ENCODE data around the gene GNPNAT1. TPM values are rescaled to one million over a fixed set of nuclear protein-coding genes. Genes with fewer than 3 reads are reported as not detected.
"Not testable (repeated sequence)": the region's sequence is repeated elsewhere in the genome, so short reads cannot be mapped to it uniquely, and the experiment has no call there.

GNPNAT1 gene
- total RNA-seq, 1 experiment from 2014 or later = 33.7 TPM

DNA sequence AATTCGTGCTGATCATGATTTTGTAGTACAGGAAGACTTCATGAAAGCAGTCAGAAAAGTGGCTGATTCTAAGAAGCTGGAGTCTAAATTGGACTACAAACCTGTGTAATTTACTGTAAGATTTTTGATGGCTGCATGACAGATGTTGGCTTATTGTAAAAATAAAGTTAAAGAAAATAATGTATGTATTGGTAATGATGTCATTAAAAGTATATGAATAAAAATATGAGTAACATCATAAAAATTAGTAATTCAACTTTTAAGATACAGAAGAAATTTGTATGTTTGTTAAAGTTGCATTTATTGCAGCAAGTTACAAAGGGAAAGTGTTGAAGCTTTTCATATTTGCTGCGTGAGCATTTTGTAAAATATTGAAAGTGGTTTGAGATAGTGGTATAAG is 63.9 kb downstream of the GNPNAT1 start:
- H3K27me3 ChIP-seq (ENCODE audit: insufficient read depth, low read length); CTCF ChIA-PET; H3K9ac ChIP-seq (ENCODE audit: low read length); intact Hi-C loops (cut with micrococcal nuclease); ATAC-seq; H3K9me2 ChIP-seq (ENCODE audit: insufficient read depth); BruUV-seq (replicated peaks); DNase-seq (ENCODE audit: low read depth, low spot score); H3K9me3 ChIP-seq (ENCODE audit: control insufficient read depth in 1 of 2, insufficient read depth in 1 of 2, low read depth in 1 of 2, low read length in 2 of 2); H3K4me2 ChIP-seq (ENCODE audit: low read length); RAD21 ChIA-PET (ENCODE audit: low non-redundant PET in 1 of 2, low total read pairs in 2 of 2, uncharacterized antibody in 2 of 2, unreplicated experiment in 2 of 2); H3K4me3 ChIP-seq (replicated peaks in 1 of 2; ENCODE audit: low read depth in 1 of 2, low read length in 2 of 2); H2AFZ ChIP-seq (ENCODE audit: low read depth, low read length, poor library complexity, severe bottlenecking); H3K27ac ChIP-seq (ENCODE audit: low read depth, low read length); POLR2A ChIA-PET: not testable (repeated sequence)
- Histone ChIP-seq H3K4me1 (ENCODE audit: control insufficient read depth in 1 of 2, insufficient read depth in 2 of 2, low read length in 2 of 2) (peaks cover 6 to 14% of the 10 kb centered on the region in 2 experiments), H3K36me3 (ENCODE audit: control insufficient read depth in 1 of 2, insufficient read depth in 2 of 2, low read length in 2 of 2) (peaks cover 29 to 47% of the 10 kb centered on the region in 2 experiments; a peak in 3 of 4 replicates), H4K20me1 (ENCODE audit: insufficient read depth) (peaks cover 11% of the 10 kb centered on the region; the same call in 1 of the 2 replicates), H3K79me2 (ENCODE audit: insufficient read depth, low read length) (peaks cover 50% of the 10 kb centered on the region)

Other genes with a start within 250 kb of the GNPNAT1 start
- gene TXNDC16, start 239.1 kb downstream of the GNPNAT1 start, total RNA-seq (2021; ENCODE audit: unreplicated experiment) = 2.7 TPM
- 0.89 TPM for gene GPR137C, start 238.8 kb downstream of the GNPNAT1 start, total RNA-seq (2021; ENCODE audit: unreplicated experiment)
- gene ERO1A, start 96.0 kb downstream of the GNPNAT1 start, total RNA-seq (2021; ENCODE audit: unreplicated experiment) = 118 TPM
- 71.7 TPM for gene PSMC6, start 84.4 kb downstream of the GNPNAT1 start, total RNA-seq (2021; ENCODE audit: unreplicated experiment)
- 16.3 TPM for gene STYX, start 61.4 kb downstream of the GNPNAT1 start, total RNA-seq (2021; ENCODE audit: unreplicated experiment)
- 24.8 TPM for gene FERMT2, start 159.4 kb upstream of the GNPNAT1 start, total RNA-seq (2021; ENCODE audit: unreplicated experiment)

Data from HCT116 (cell line).